Osteocyte (in vitro differentiated cells): ENCODE measurements around the gene UBE2O. TPM values are rescaled to one million over a fixed set of nuclear protein-coding genes. Genes with fewer than 3 reads are reported as not detected.

Experiments
- DNase-seq: peaks from one replicate; pipeline ENCODE4 v3.0.0; 2021; ENCODE audit warnings: mixed read lengths; ENCODE audit not compliant: unreplicated experiment; ENCODE audit errors: extremely low spot score
- H3K27ac Mint-ChIP-seq: one replicate; pipeline ENCODE4 v1.8.0; 2021; ENCODE audit warnings: mild to moderate bottlenecking, mixed read lengths; ENCODE audit not compliant: unreplicated experiment
- H3K27me3 Mint-ChIP-seq: one replicate; pipeline ENCODE4 v1.8.0; 2021; ENCODE audit warnings: mixed read lengths; ENCODE audit not compliant: unreplicated experiment
- H3K36me3 Mint-ChIP-seq: one replicate; pipeline ENCODE4 v1.8.0; 2021; ENCODE audit warnings: mixed read lengths; ENCODE audit not compliant: unreplicated experiment
- H3K4me1 Mint-ChIP-seq: one replicate; pipeline ENCODE4 v1.8.0; 2021; ENCODE audit warnings: mixed read lengths; ENCODE audit not compliant: unreplicated experiment
- H3K4me3 Mint-ChIP-seq: one replicate; pipeline ENCODE4 v1.8.0; 2021; ENCODE audit warnings: mild to moderate bottlenecking, moderate library complexity, mixed read lengths; ENCODE audit not compliant: unreplicated experiment
- H3K9me3 Mint-ChIP-seq: one replicate; pipeline ENCODE4 v1.8.0; 2021; ENCODE audit warnings: mixed read lengths; ENCODE audit not compliant: unreplicated experiment
- CTCF ChIP-seq: fragments of 200-600 bp; sonication (generic); IDR thresholded peaks from 2 replicates; pipeline ENCODE4 v1.5.0; 2021; ENCODE audit warnings: antibody characterized with exemption, mild to moderate bottlenecking, moderate library complexity
- total RNA-seq: library from RNA; stranded (reverse); gene quantifications from 2 replicates; pipeline ENCODE4 v1.2.1, GENCODE V29; 2021

The UBE2O gene
- total RNA-seq, 1 donor from 2014 or later: 30.7 TPM

GRCh38 chr17:76404256-76404655 is 48.7 kb downstream of the UBE2O start:
- Mint-ChIP-seq H3K27me3 (no peaks in the 10 kb centered on the region), H3K27ac (no peak overlapping the region), H3K4me1 (peaks cover 17% of the 10 kb centered on the region), H3K4me3 (no peak overlapping the region), H3K9me3 (no peaks in the 10 kb centered on the region), H3K36me3 (peaks cover 39% of the 10 kb centered on the region)
- DNase-seq: no peak
- TF ChIP-seq CTCF: no peak

- TF ChIP-seq CTCF: no peak
Observed at GRCh38 chr17:76402711-76403110, 50.2 kb downstream of the UBE2O start.

GRCh38 chr17:76399175-76400172 is 53.5 kb downstream of the UBE2O start:
- no peaks in the 10 kb centered on the region for H3K27me3 Mint-ChIP-seq
- H3K4me3 Mint-ChIP-seq: no peak overlapping the region
- no peaks in the 10 kb centered on the region for H3K4me1 Mint-ChIP-seq
- DNase-seq: no peak
- H3K36me3 Mint-ChIP-seq: peaks cover 47% of the 10 kb centered on the region
- H3K27ac Mint-ChIP-seq: no peak overlapping the region
- TF ChIP-seq CTCF: no peak
- H3K9me3 Mint-ChIP-seq: no peaks in the 10 kb centered on the region

More at GRCh38 chr17:76402711-76403110, 50.2 kb downstream of the UBE2O start:
- H3K9me3 Mint-ChIP-seq: no peaks in the 10 kb centered on the region
- peaks cover 45% of the 10 kb centered on the region for H3K36me3 Mint-ChIP-seq
- H3K4me1 Mint-ChIP-seq: peaks cover 14% of the 10 kb centered on the region
- no peak overlapping the region for H3K4me3 Mint-ChIP-seq
- no peaks in the 10 kb centered on the region for H3K27me3 Mint-ChIP-seq
- no peak overlapping the region for H3K27ac Mint-ChIP-seq
- DNase-seq: no peak

- no peak overlapping the region for H3K27ac Mint-ChIP-seq
- H3K4me1 Mint-ChIP-seq: no peaks in the 10 kb centered on the region
- no peaks in the 10 kb centered on the region for H3K27me3 Mint-ChIP-seq
- H3K4me3 Mint-ChIP-seq: no peak overlapping the region
- DNase-seq: no peak
- TF ChIP-seq CTCF: no peak
- H3K9me3 Mint-ChIP-seq: no peaks in the 10 kb centered on the region
- peaks cover 45% of the 10 kb centered on the region for H3K36me3 Mint-ChIP-seq
Observed at GRCh38 chr17:76398523-76399174, 54.3 kb downstream of the UBE2O start.
